ENCODE results near the gene SMARCAL1.

The SMARCAL1 gene

DNA sequence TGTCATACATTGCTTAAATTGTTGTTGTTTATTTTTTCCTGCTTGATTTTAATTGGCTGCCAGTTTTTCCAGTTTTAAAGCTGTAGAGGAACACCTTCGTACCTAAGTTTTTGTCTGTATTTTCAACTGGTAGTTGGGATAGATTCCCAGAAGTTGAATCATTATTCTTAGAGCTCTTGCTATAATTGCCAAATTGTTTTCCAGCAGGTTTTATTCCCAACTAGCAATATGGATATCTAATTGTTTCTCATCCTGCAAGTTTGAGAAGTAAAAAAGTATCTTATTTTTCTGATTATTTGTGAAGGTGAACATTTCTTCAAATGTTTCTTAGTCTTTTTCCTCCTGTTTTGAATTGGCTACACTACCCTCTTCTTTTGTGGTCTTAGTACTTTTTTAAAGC is 6.7 kb downstream of the SMARCAL1 start:
- Histone ChIP-seq H3K4me3 (ENCODE audit: severe bottlenecking) (no peak overlapping the region), H3K36me3 (ENCODE audit: low read depth) (peaks cover 50% of the 10 kb centered on the region)
- ATAC-seq (ENCODE audit: low read depth) = no peak

DNA sequence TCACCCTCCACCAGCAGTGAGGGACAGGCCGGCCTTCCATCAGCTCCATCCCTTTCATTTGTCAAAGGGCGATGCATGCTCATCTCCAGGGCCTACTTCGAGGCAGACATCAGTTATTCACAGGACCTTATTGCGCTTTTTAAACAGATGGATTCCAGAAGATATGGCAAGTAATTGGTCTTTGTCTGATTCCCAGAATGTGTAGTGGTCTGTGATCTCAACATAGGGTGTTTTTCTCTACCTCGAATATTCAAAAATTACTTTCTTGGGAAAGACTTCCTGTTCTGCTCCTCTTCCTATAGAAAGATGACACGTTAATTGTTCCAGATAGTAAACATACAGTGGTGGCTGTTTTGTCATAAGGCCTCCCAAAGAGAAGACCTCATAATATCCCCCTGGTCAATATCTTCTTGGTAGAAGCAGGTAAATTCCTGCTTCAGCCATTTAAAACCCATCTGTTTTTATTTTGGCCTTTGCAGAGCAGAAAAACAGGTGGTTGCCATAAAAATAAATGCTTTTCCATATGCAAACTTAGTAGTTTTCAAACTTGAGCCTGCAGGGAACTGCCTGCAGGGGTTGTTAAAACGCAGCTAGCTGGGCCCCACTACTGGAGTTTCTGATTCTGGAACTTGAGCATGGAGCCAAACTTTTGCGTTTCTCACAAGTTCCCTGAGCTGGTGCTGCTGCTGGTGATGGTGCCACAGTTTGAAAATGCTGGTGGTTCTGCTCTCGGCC is 8.2 kb downstream of the SMARCAL1 start:
- DNase-seq (ENCODE audit: low spot score) (no peak), ATAC-seq (ENCODE audit: low read depth) (no peak)
- Histone ChIP-seq H3K27me3 (ENCODE audit: insufficient read depth, poor library complexity, severe bottlenecking) (no peaks in the 10 kb centered on the region), H3K36me3 (ENCODE audit: low read depth) (peaks cover 56% of the 10 kb centered on the region), H3K4me1 (ENCODE audit: insufficient read depth, poor library complexity, severe bottlenecking) (no peaks in the 10 kb centered on the region), H3K4me3 (ENCODE audit: severe bottlenecking) (no peak overlapping the region), H3K27ac (ENCODE audit: poor library complexity, severe bottlenecking) (no peak overlapping the region), H3K9me3 (ENCODE audit: severe bottlenecking) (no peaks in the 10 kb centered on the region)
- TF ChIP-seq, protein P1, sequence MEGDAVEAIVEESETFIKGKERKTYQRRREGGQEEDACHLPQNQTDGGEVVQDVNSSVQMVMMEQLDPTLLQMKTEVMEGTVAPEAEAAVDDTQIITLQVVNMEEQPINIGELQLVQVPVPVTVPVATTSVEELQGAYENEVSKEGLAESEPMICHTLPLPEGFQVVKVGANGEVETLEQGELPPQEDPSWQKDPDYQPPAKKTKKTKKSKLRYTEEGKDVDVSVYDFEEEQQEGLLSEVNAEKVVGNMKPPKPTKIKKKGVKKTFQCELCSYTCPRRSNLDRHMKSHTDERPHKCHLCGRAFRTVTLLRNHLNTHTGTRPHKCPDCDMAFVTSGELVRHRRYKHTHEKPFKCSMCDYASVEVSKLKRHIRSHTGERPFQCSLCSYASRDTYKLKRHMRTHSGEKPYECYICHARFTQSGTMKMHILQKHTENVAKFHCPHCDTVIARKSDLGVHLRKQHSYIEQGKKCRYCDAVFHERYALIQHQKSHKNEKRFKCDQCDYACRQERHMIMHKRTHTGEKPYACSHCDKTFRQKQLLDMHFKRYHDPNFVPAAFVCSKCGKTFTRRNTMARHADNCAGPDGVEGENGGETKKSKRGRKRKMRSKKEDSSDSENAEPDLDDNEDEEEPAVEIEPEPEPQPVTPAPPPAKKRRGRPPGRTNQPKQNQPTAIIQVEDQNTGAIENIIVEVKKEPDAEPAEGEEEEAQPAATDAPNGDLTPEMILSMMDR (IDR thresholded peaks at IDR 0.05; ENCODE audit: poor library complexity, severe bottlenecking) = no peak

More for the DNA sequence above, 6.7 kb downstream of the SMARCAL1 start:
- no peaks in the 10 kb centered on the region for H3K27me3 ChIP-seq (ENCODE audit: insufficient read depth, poor library complexity, severe bottlenecking)
- no peak overlapping the region for H3K27ac ChIP-seq (ENCODE audit: poor library complexity, severe bottlenecking)
- no peak for DNase-seq (ENCODE audit: low spot score)
- H3K4me1 ChIP-seq (ENCODE audit: insufficient read depth, poor library complexity, severe bottlenecking) = no peaks in the 10 kb centered on the region
- no peaks in the 10 kb centered on the region for H3K9me3 ChIP-seq (ENCODE audit: severe bottlenecking)
- TF ChIP-seq, protein P1 (IDR thresholded peaks at IDR 0.05; ENCODE audit: poor library complexity, severe bottlenecking) = no peak

DNA sequence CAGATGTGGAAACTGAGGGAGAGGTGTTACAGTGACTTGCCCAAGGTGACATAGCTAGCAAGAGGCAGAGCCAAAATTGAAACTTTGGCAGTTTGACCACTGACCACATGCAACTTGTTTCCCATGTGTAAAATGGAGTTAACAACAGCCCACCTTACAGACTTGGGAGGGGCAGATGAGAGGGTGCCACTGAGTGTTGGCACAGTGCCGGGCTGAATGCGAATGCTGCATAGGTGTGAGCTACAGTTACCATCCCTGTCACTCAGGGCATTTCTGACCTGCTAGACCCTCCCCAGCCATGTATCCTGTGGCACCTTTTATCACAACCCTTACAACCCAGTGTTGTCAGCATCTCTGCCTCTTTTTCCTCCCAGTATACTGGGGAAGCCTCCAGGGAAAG is 10.8 kb downstream of the SMARCAL1 start:
- TF ChIP-seq, protein P1 (IDR thresholded peaks at IDR 0.05; ENCODE audit: poor library complexity, severe bottlenecking) = no peak
- Histone ChIP-seq H3K4me1 (ENCODE audit: insufficient read depth, poor library complexity, severe bottlenecking) (no peaks in the 10 kb centered on the region), H3K27ac (ENCODE audit: poor library complexity, severe bottlenecking) (no peak overlapping the region), H3K9me3 (ENCODE audit: severe bottlenecking) (no peaks in the 10 kb centered on the region), H3K27me3 (ENCODE audit: insufficient read depth, poor library complexity, severe bottlenecking) (no peaks in the 10 kb centered on the region), H3K4me3 (ENCODE audit: severe bottlenecking) (no peak overlapping the region), H3K36me3 (ENCODE audit: low read depth) (peaks cover 56% of the 10 kb centered on the region)
- no peak for ATAC-seq (ENCODE audit: low read depth)
- no peak for DNase-seq (ENCODE audit: low spot score)

DNA sequence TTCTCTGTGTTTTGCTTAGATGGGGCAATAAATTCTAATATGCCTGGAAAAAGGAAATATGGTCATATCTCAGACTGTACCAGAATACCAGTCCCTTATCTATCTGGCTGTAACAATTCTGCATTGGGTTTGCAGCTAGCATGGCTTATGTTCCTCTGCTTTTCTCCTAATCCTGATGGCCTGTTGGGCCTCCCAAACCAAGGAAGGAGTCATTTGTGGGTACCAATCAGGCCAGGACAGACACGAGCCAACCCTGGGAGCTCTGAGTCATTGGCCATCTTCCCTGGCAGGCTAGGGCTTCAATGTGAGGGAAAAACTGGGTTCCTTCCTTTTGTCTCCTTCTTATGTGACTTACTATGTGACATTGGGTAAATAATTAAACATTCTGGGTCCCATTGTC is 12.0 kb downstream of the SMARCAL1 start:
- ATAC-seq (ENCODE audit: low read depth) (no peak), DNase-seq (ENCODE audit: low spot score) (no peak)
- Histone ChIP-seq H3K27ac (ENCODE audit: poor library complexity, severe bottlenecking) (no peak overlapping the region), H3K36me3 (ENCODE audit: low read depth) (peaks cover 58% of the 10 kb centered on the region), H3K4me3 (ENCODE audit: severe bottlenecking) (no peak overlapping the region), H3K27me3 (ENCODE audit: insufficient read depth, poor library complexity, severe bottlenecking) (no peaks in the 10 kb centered on the region), H3K9me3 (ENCODE audit: severe bottlenecking) (no peaks in the 10 kb centered on the region), H3K4me1 (ENCODE audit: insufficient read depth, poor library complexity, severe bottlenecking) (no peaks in the 10 kb centered on the region)
- TF ChIP-seq, protein P1 (IDR thresholded peaks at IDR 0.05; ENCODE audit: poor library complexity, severe bottlenecking) = no peak
